GM12878 (cell line): Measurements from ENCODE around the gene LIM2. TPM values are rescaled to one million over a fixed set of nuclear protein-coding genes. Genes with fewer than 3 reads are reported as not detected.

Experiments used
- ATAC-seq: fragments of 200-7000 bp; cut with Tn5 transposase; 3 replicates; pipeline ENCODE4 v1.9.1; 2020; ENCODE audit warnings: mild to moderate bottlenecking, moderate library complexity
- BruUV-seq: library from RNA; stranded (reverse); fragments of 400-500 nt; replicated peaks from 2 replicates; lab custom pipeline; 2021; lab: Mats Ljungman, UMichigan
- CTCF ChIA-PET: fragments of 300-600 bp; sonication (Branson Sonifier 250); formaldehyde crosslinking; extraction: SDS; loops from one replicate; lab custom pipeline; 2021; ENCODE audit warnings: inconsistent platforms; lab: Yijun Ruan, JAX
- POLR2A ChIA-PET: fragments of 350-600 bp; formaldehyde crosslinking; extraction: SDS; loops from one replicate; lab custom pipeline; 2021; ENCODE audit warnings: inconsistent platforms; lab: Charles Lee
- RAD21 ChIA-PET: fragments of 300-600 bp; sonication (Branson Sonifier 250); formaldehyde crosslinking; loops from one replicate; lab custom pipeline; 2023; ENCODE audit warnings: antibody characterized with exemption; ENCODE audit not compliant: unreplicated experiment; lab: Charles Lee
- SMC1A ChIA-PET: fragments of 300-600 bp; sonication (Branson Sonifier 250); formaldehyde crosslinking; loops from one replicate; lab custom pipeline; 2023; ENCODE audit not compliant: unreplicated experiment, uncharacterized antibody; lab: Charles Lee
- DNase-seq: peaks from one replicate; pipeline ENCODE4 v3.0.0-alpha.2; 2011; ENCODE audit warnings: low read depth, low spot score
- FAIRE-seq: peaks from 3 replicates; lab custom pipeline; 2011; peaks lifted over from hg19 to GRCh38; lab: Jason Lieb, UNC
- H2AFZ ChIP-seq: 2 replicates; pipeline ENCODE4 v1.6.0; 2011; ENCODE audit warnings: low read depth, low read length, control low read depth; ENCODE audit not compliant: control insufficient read depth
- H3K27ac ChIP-seq: 2 replicates; pipeline ENCODE4 v1.5.1; 2011; ENCODE audit warnings: control low read depth; ENCODE audit not compliant: control insufficient read depth, insufficient read depth
- H3K27me3 ChIP-seq, 2 experiments: replicated peaks in 1 of 2; 2 replicates each; pipeline versions ENCODE4 v1.6.0 to v1.6.1; 2011; ENCODE audit warnings: low read length in 1 of 2; ENCODE audit not compliant: control insufficient read depth in 2 of 2, insufficient read depth in 2 of 2
- H3K36me3 ChIP-seq, 2 experiments: 2 replicates each; pipeline ENCODE4 v1.5.1; 2011; ENCODE audit warnings: low read length in 1 of 2; ENCODE audit not compliant: control insufficient read depth in 2 of 2, insufficient read depth in 2 of 2
- H3K4me1 ChIP-seq: 2 replicates; pipeline ENCODE4 v1.6.1; 2011; ENCODE audit warnings: mild to moderate bottlenecking, low read length, moderate library complexity, mixed read lengths; ENCODE audit not compliant: control insufficient read depth, insufficient read depth
- H3K4me2 ChIP-seq: 2 replicates; pipeline ENCODE4 v1.6.0; 2011; ENCODE audit warnings: control low read depth; ENCODE audit not compliant: control insufficient read depth, insufficient read depth
- H3K4me3 ChIP-seq: fragments of 200-600 bp; sonication (generic); 2 replicates; pipeline ENCODE4 v1.5.1; 2016
- H3K79me2 ChIP-seq: 2 replicates; pipeline ENCODE4 v1.6.0; 2011; ENCODE audit warnings: low read length; ENCODE audit not compliant: control insufficient read depth, insufficient read depth
- H3K9ac ChIP-seq: 2 replicates; pipeline ENCODE4 v1.8.0; 2011; ENCODE audit warnings: low read length, control low read depth, mixed read lengths; ENCODE audit not compliant: control insufficient read depth, insufficient read depth
- H3K9me3 ChIP-seq: replicated peaks from 3 replicates; pipeline ENCODE4 v1.5.1; 2011; ENCODE audit warnings: mild to moderate bottlenecking, low read length; ENCODE audit not compliant: control insufficient read depth, insufficient read depth
- H4K20me1 ChIP-seq: 2 replicates; pipeline ENCODE4 v1.6.0; 2011; ENCODE audit not compliant: control insufficient read depth, insufficient read depth
- ESRRA ChIP-seq: IDR thresholded peaks from 2 replicates; pipeline ENCODE4 v1.6.1; 2012; ENCODE audit warnings: mild to moderate bottlenecking, low read length, improper control_type of control experiment
- EZH2 ChIP-seq: IDR thresholded peaks from 2 replicates; pipeline ENCODE4 v1.6.1; 2012; ENCODE audit warnings: low read depth, mild to moderate bottlenecking, control low read depth, inconsistent platforms, low read length, borderline replicate concordance; ENCODE audit not compliant: control insufficient read depth
- GABPA ChIP-seq: IDR thresholded peaks from 2 replicates; pipeline ENCODE4 v1.6.1; 2014; ENCODE audit warnings: antibody characterized with exemption, low read depth, mild to moderate bottlenecking, inconsistent platforms
- GATAD2B ChIP-seq: fragments of 450-650 bp; conservative IDR thresholded peaks from 2 replicates; pipeline ENCODE4 v1.6.1; 2017; ENCODE audit warnings: low read depth, mild to moderate bottlenecking, moderate library complexity
- HCFC1 ChIP-seq: fragments of 150-350 bp; IDR thresholded peaks from 2 replicates; pipeline ENCODE4 v1.6.1; 2014; ENCODE audit warnings: low read length
- IKZF1 ChIP-seq: fragments of 450-650 bp; conservative IDR thresholded peaks from 2 replicates; pipeline ENCODE4 v1.6.1; 2017; ENCODE audit warnings: antibody characterized with exemption, mild to moderate bottlenecking
- IKZF2 ChIP-seq, 2 experiments: fragments of 450-650 bp; IDR thresholded peaks; 2 replicates each; pipeline ENCODE4 v1.6.1; 2017; ENCODE audit warnings: mild to moderate bottlenecking in 2 of 2, moderate library complexity in 2 of 2
- IRF4 ChIP-seq: IDR thresholded peaks from 2 replicates; pipeline ENCODE4 v1.6.1; 2011; ENCODE audit warnings: low read depth, low read length
- IRF5 ChIP-seq: fragments of 450-650 bp; IDR thresholded peaks from 2 replicates; pipeline ENCODE4 v1.6.1; 2017; ENCODE audit warnings: borderline replicate concordance
- MEF2B ChIP-seq: fragments of 450-650 bp; IDR thresholded peaks from 2 replicates; pipeline ENCODE4 v1.6.1; 2018; ENCODE audit warnings: mild to moderate bottlenecking, moderate library complexity; ENCODE audit not compliant: partially characterized antibody, poor library complexity, severe bottlenecking
- RAD21 ChIP-seq: IDR thresholded peaks from 2 replicates; pipeline ENCODE4 v1.6.1; 2011; ENCODE audit warnings: mild to moderate bottlenecking, low read depth, low read length, moderate library complexity; ENCODE audit not compliant: insufficient read depth
- TAF1 ChIP-seq: IDR thresholded peaks from 2 replicates; pipeline ENCODE4 v1.6.1; 2011; ENCODE audit warnings: mild to moderate bottlenecking, low read depth, low read length, borderline replicate concordance
- ZBED1 ChIP-seq: IDR thresholded peaks from 2 replicates; pipeline ENCODE4 v1.6.1; 2016; ENCODE audit warnings: borderline replicate concordance
- ZNF384 ChIP-seq: IDR thresholded peaks from 2 replicates; pipeline ENCODE4 v1.6.1; 2012; ENCODE audit warnings: low read depth, mild to moderate bottlenecking, low read length, improper control_type of control experiment, borderline replicate concordance
- WGBS: methylation state at CpG from one replicate; pipeline ENCODE4 v1.1.6; 2016; ENCODE audit warnings: low lambda C conversion rate; ENCODE audit not compliant: insufficient replicate concordance, insufficient coverage; ENCODE audit errors: missing lambda C conversion rate; 5-methylcytosine and 5-hydroxymethylcytosine counted together
- in situ Hi-C: fragments of 300-500 bp; cut with MboI; formaldehyde crosslinking; loops from 9 replicates; pipeline ENCODE4 v1.14.3; 2018; ENCODE audit warnings: mixed read lengths
- intact Hi-C: fragments of 100-400 bp; cut with micrococcal nuclease; formaldehyde crosslinking; loops from one replicate; pipeline ENCODE4 v1.14.2; 2022; ENCODE audit not compliant: unreplicated experiment
- polyA plus RNA-seq, 11 experiments: library from polyadenylated mRNA; depleted of rRNA in 4 of 11; unstranded in 6 of 11; stranded (reverse) in 5 of 11; fragments of >200 nt; fragmentation: Nextera tagmentation in 4 of 11; fragmentation: Illumina TruSeq in 1 of 11; extraction: Ambion mirVana in 4 of 11; extraction: Trizol in 1 of 11; gene quantifications; 1 replicate in 1 of 11; 2 replicates in 10 of 11; pipeline versions ENCODE4 v1.2.1 to v1.2.3, GENCODE V29; 2011 to 2016; ENCODE audit warnings: inconsistent platforms in 2 of 11, missing spikeins in 2 of 11, low read depth in 1 of 11
- total RNA-seq, 4 experiments: library from RNA; depleted of rRNA in 3 of 4; stranded (reverse); fragments of >200 nt in 3 of 4; fragmentation: Illumina TruSeq in 1 of 4; extraction: Trizol in 1 of 4; gene quantifications; 2 replicates each; pipeline versions ENCODE4 v1.2.1 to v1.2.3, GENCODE V29; 2013 to 2021
- TF ChIP-seq, protein P1 (sequence below): fragments of 450-650 bp; IDR thresholded peaks from 2 replicates; pipeline ENCODE4 v1.6.1; 2016; ENCODE audit warnings: mild to moderate bottlenecking
- TF ChIP-seq, protein P2 (sequence below): fragments of 150-350 bp; IDR thresholded peaks from 2 replicates; pipeline ENCODE4 v1.6.1; 2014; ENCODE audit warnings: mild to moderate bottlenecking, low read depth, low read length

The LIM2 gene
- total and polyA plus RNA-seq, 10 of the 15 experiments (the other 5 are each of a cell fraction or from before 2014, with no cell fraction given), result not detected

GRCh38 chr19:51375504-51376221, 12.1 kb downstream of the LIM2 start (continued):
- TF ChIP-seq GATAD2B (peak; percentile 57; the same call in 1 of the 2 replicates), ZNF384 (peak; percentile 83), IKZF2 (IDR thresholded peaks at IDR 0.05) (peak; percentile 88 to 93), MEF2B (peak; percentile 28)
- TF ChIP-seq, protein P1, sequence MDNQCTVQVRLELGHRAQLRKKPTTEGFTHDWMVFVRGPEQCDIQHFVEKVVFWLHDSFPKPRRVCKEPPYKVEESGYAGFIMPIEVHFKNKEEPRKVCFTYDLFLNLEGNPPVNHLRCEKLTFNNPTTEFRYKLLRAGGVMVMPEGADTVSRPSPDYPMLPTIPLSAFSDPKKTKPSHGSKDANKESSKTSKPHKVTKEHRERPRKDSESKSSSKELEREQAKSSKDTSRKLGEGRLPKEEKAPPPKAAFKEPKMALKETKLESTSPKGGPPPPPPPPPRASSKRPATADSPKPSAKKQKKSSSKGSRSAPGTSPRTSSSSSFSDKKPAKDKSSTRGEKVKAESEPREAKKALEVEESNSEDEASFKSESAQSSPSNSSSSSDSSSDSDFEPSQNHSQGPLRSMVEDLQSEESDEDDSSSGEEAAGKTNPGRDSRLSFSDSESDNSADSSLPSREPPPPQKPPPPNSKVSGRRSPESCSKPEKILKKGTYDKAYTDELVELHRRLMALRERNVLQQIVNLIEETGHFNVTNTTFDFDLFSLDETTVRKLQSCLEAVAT, result peak; percentile 63

GRCh38 chr19:51372649-51373504, 14.9 kb downstream of the LIM2 start, which contains the start of gene NKG7:
TSS of gene NKG7 (minus strand) at chr19:51372654. CDS start at chr19:51372535, 119 bp downstream.
- BruUV-seq, result no TSS peak
- H3K9ac ChIP-seq, result peak within 1 kb of the TSS; percentile 71
- intact Hi-C loops (no loop called here), in situ Hi-C loops (loop anchor here (25.0 kb wide), 1 partner anchor 1036 kb away; the partner anchor contains the start of gene KCNC3)
- FAIRE-seq (peak; percentile 85), ATAC-seq (peak; percentile 67), DNase-seq (peak; percentile 68)
- CTCF ChIA-PET, result interaction anchor here (0.6 to 3.7 kb wide), 6 partner anchors 7 to 236 kb away, joined by 3 to 14 read pairs (median 3); partner anchors contain the start of gene SIGLEC10
- 24% methylated on average over 9 of the region's 9 CpGs for WGBS
- peak within 1 kb of the TSS; percentile 71 for H3K4me2 ChIP-seq
- H3K79me2 ChIP-seq, result peaks cover 4% of the 10 kb centered on the region
- peak within 1 kb of the TSS; percentile 87 for H3K27ac ChIP-seq
- no peaks in the 10 kb centered on the region for H3K36me3 ChIP-seq
- no peaks in the 10 kb centered on the region for H3K27me3 ChIP-seq
- no peaks in the 10 kb centered on the region for H3K9me3 ChIP-seq
- peaks cover 45% of the 10 kb centered on the region for H3K4me1 ChIP-seq
- peak within 1 kb of the TSS; percentile 58; the same call in 1 of the 2 replicates for H3K4me3 ChIP-seq
- SMC1A ChIA-PET, result interaction anchor here (1.0 to 2.5 kb wide), 4 partner anchors 13 to 26 kb away, joined by 3 to 8 read pairs (median 3); no protein-coding TSS in a partner anchor
- H4K20me1 ChIP-seq, result no peaks in the 10 kb centered on the region
- POLR2A ChIA-PET, result interaction anchor here (0.6 to 4.2 kb wide), 4 partner anchors 17 to 258 kb away, joined by 3 to 32 read pairs (median 4); partner anchors contain the start of genes C19orf84 and SIGLEC10
- peak within 1 kb of the TSS; percentile 71 for H2AFZ ChIP-seq
- RAD21 ChIA-PET, result interaction anchor here (1.7 to 2.5 kb wide), 2 partner anchors 22 to 45 kb away, joined by 7 to 23 read pairs; partner anchors contain the start of gene SIGLEC10
- no peak for TF ChIP-seq IRF4
- peak; percentile 86 for TF ChIP-seq IKZF1
- TF ChIP-seq, protein P2, sequence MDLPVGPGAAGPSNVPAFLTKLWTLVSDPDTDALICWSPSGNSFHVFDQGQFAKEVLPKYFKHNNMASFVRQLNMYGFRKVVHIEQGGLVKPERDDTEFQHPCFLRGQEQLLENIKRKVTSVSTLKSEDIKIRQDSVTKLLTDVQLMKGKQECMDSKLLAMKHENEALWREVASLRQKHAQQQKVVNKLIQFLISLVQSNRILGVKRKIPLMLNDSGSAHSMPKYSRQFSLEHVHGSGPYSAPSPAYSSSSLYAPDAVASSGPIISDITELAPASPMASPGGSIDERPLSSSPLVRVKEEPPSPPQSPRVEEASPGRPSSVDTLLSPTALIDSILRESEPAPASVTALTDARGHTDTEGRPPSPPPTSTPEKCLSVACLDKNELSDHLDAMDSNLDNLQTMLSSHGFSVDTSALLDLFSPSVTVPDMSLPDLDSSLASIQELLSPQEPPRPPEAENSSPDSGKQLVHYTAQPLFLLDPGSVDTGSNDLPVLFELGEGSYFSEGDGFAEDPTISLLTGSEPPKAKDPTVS, result no peak
- no peak for TF ChIP-seq IRF5
- TF ChIP-seq TAF1, result no peak
- TF ChIP-seq RAD21, result 0 out of 2 replicates have a peak, but pooled peaks have one; percentile 3
- no peak for TF ChIP-seq HCFC1
- TF ChIP-seq EZH2, result no peak
- no peak for TF ChIP-seq GABPA
- TF ChIP-seq ZBED1, result no peak
- TF ChIP-seq ESRRA, result no peak
